ENCODE measurements around the gene SLX4IP.

GRCh38 chr20:10568032-10568431 lies 132.9 kb downstream of the SLX4IP start:
- no peak for TF ChIP-seq CTCF (IDR thresholded peaks at IDR 0.05; ENCODE audit: insufficient read depth, low read depth, low read length)
- no peak for TF ChIP-seq EZH2 (IDR thresholded peaks at IDR 0.05; ENCODE audit: insufficient read depth, low read length)

All from astrocyte (in vitro differentiated cells and primary cell).